Measurements from ENCODE around the gene KRT13. TPM values are rescaled to one million over a fixed set of nuclear protein-coding genes. Genes with fewer than 3 reads are reported as not detected.

Gene KRT13
- total RNA-seq, 1 donor from 2014 or later = not detected

GRCh38 chr17:41467561-41467960 lies 37.9 kb downstream of the KRT13 start:
- peak; percentile 25 for DNase-seq (ENCODE audit: low read depth)

- DNase-seq (ENCODE audit: low read depth) = no peak
These were observed 38.4 kb downstream of the KRT13 start, which contains the start of gene KRT32 for GRCh38 chr17:41466988-41467387. KRT32 (minus strand) TSS chr17:41467386; CDS start chr17:41467325, 61 bp downstream.

DNA sequence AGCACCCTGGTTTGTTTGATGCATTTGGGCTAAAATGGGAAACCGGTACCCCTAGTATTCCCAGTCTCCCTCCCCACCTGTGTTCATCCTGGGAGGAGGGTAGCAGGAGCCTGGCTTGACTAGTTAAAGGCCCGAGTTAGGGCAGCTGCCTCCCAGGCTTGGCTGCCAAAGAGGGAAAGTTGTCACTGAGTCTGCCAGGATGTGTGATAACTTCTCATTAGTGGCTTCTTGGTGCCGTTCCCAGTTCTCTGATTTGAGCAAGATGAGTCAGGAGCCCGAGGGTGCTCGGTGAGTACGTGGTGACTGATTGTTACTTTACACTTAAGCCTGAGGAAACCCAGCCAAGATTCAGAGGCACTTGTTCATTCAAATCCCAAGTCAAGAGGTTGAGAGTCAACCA lies 40.7 kb downstream of the KRT13 start:
- DNase-seq (ENCODE audit: low read depth) = peak; percentile 97

- DNase-seq (ENCODE audit: low read depth) = no peak
These were observed 41.2 kb downstream of the KRT13 start for GRCh38 chr17:41464173-41464572.

DNA sequence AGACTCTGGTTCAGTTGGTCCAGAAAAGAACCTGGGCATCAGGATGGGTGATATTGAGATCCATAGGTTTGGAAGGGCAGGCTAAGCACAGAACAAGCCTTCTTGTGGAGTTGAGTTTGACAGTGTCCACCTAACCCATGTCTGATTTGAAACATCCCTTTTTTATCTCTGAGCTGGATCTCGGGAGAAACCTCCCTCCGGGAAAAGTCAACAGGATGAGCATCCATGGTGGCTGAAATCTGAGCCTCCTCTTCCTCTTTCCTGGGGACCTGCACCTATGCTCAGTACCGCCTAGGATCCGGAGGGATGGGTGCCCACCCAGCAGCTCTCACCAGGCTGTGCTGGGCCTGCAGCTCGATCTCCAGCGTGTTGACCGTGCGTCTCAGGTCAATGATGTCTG lies 41.7 kb downstream of the KRT13 start:
- no peak for DNase-seq (ENCODE audit: low read depth)

GRCh38 chr17:41462705-41463104 lies 42.7 kb downstream of the KRT13 start:
- no peak for DNase-seq (ENCODE audit: low read depth)

- no peak for DNase-seq (ENCODE audit: low read depth)
These were observed 47.7 kb downstream of the KRT13 start for GRCh38 chr17:41457676-41458075.

- DNase-seq (ENCODE audit: low read depth) = no peak
These were observed 49.2 kb downstream of the KRT13 start for GRCh38 chr17:41456204-41456603.

- DNase-seq (ENCODE audit: low read depth) = peak; percentile 54
These were observed 50.2 kb downstream of the KRT13 start for GRCh38 chr17:41455236-41455635.

DNA sequence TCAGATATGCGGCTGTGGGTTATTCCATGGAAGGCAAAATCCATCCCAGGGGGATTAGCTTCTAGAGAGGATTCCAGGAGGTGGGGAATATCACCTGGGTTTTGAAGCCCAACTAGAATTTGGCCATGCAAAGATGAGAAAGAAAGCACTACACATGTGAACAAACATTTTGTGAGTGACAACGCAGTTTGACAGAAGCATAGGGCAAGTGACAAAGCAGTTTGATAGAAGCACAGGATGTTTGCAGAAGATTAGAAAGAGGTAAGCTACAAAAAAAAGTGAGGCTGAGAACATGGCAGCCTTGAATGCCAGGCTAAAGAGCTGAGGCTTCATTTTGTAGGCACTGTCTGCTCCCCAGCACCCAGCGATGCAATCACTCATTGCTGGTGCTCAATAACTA lies 52.3 kb downstream of the KRT13 start:
- no peak for DNase-seq (ENCODE audit: low read depth)

GRCh38 chr17:41452281-41452680 lies 53.1 kb downstream of the KRT13 start:
- no peak for DNase-seq (ENCODE audit: low read depth)

GRCh38 chr17:41451154-41451728 lies 54.2 kb downstream of the KRT13 start:
- no peak for DNase-seq (ENCODE audit: low read depth)

Other genes starting within 250 kb of the KRT13 start
- not detected in 2 replicates for gene KRTAP9-6, start 240.2 kb downstream of the KRT13 start, total RNA-seq
- not detected in 2 replicates for gene KRTAP9-7, start 229.9 kb downstream of the KRT13 start, total RNA-seq
- not detected in 2 replicates for gene KRTAP29-1, start 202.8 kb downstream of the KRT13 start, total RNA-seq
- not detected in 2 replicates for gene KRTAP16-1, start 196.3 kb downstream of the KRT13 start, total RNA-seq
- not detected in 2 replicates for gene KRTAP17-1, start 189.9 kb downstream of the KRT13 start, total RNA-seq
- not detected in 2 replicates for gene KRT33A, start 154.8 kb downstream of the KRT13 start, total RNA-seq
- gene KRT33B, start 135.8 kb downstream of the KRT13 start, total RNA-seq = not detected in 2 replicates
- 0.05 and 26.4 TPM in 2 replicates for gene KRT34, start 123.3 kb downstream of the KRT13 start, total RNA-seq
- gene KRT31, start 108.0 kb downstream of the KRT13 start, total RNA-seq = not detected in 2 replicates
- not detected in 2 replicates for gene KRT37, start 81.0 kb downstream of the KRT13 start, total RNA-seq
- not detected in 2 replicates for gene KRT38, start 64.6 kb downstream of the KRT13 start, total RNA-seq
- gene KRT32, start 38.2 kb downstream of the KRT13 start, total RNA-seq = not detected in 2 replicates
- gene KRT35, start 24.5 kb downstream of the KRT13 start, total RNA-seq = not detected in 2 replicates
- not detected in 2 replicates for gene KRT36, start 15.7 kb downstream of the KRT13 start, total RNA-seq
- 0.99 and 2.8 TPM in 2 replicates for gene KRT15, start 13.3 kb upstream of the KRT13 start, total RNA-seq
- gene KRT19, start 22.7 kb upstream of the KRT13 start, total RNA-seq = 844 and 5,183 TPM in 2 replicates
- not detected in 2 replicates for gene KRT9, start 66.4 kb upstream of the KRT13 start, total RNA-seq
- gene KRT14, start 81.3 kb upstream of the KRT13 start, total RNA-seq = 0.25 and 4.2 TPM in 2 replicates
- gene KRT16, start 107.2 kb upstream of the KRT13 start, total RNA-seq = 0.70 and 7.5 TPM in 2 replicates
- 4.1 and 95.2 TPM in 2 replicates for gene KRT17, start 119.0 kb upstream of the KRT13 start, total RNA-seq
- 65.3 and 499 TPM in 2 replicates for gene EIF1, start 183.3 kb upstream of the KRT13 start, total RNA-seq
- not detected in 2 replicates for gene GAST, start 206.7 kb upstream of the KRT13 start, total RNA-seq
- gene HAP1, start 229.0 kb upstream of the KRT13 start, total RNA-seq = 0.17 and 0.45 TPM in 2 replicates

All from renal cortical epithelial cell (primary cell).